Keratinocyte (primary cell): Measurements from ENCODE around the gene GLG1.

Experiments used
- EZH2 ChIP-seq: IDR thresholded peaks from one replicate; pipeline ENCODE4 v1.6.1; 2012; ENCODE audit warnings: inconsistent platforms, mild to moderate bottlenecking, low read length, moderate library complexity
- TF ChIP-seq, protein P1 (sequence below), 3 experiments: IDR thresholded peaks in 1 of 3; conservative IDR thresholded peaks in 1 of 3; optimal IDR thresholded peaks in 1 of 3; 2 replicates in 2 of 3; 3 replicates in 1 of 3; pipeline versions ENCODE3 to v1.5.1; 2011; ENCODE audit warnings: low read length in 3 of 3, mild to moderate bottlenecking in 3 of 3, moderate library complexity in 2 of 3, control low read depth in 1 of 3, inconsistent platforms in 1 of 3; ENCODE audit not compliant: insufficient read depth in 2 of 3; ENCODE audit errors: extremely low read depth in 1 of 3

DNA sequence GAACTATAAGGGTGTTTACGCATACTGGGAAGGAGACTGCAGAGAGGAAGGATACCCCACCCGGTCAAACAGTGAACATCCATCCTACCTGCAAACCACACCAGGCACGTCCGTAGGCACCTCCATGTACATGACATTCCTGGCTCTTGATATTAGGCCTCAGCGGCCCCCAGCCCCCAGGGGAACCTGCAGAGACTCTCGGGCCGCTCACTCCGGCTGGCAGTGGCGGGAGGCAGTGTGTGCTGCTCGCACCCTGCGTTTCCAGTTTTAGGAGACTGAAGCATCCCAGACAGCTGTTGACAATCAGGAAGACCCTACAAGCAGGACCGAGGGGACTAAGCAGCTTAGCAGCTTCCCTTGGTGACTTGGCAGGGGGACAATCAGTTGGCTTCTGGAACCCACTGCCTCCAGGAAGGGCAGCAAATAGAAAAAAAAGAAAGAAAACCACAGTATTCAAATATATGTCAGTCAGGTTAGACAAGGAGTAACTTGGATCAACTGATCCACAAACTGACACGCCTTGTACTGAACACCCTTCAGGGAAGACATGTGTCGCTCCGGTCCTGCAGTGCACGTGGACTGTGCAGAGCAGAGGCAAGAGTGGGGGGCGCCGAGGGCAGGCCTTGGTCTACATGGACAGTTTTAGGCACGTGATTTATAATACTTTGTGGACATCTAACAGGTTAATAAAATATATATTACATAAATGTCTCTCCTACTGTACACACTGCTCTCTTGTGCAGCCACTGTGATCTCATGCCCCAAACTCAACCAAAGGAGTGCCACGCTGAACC is 155.8 kb downstream of the GLG1 start:
- TF ChIP-seq, protein P1, sequence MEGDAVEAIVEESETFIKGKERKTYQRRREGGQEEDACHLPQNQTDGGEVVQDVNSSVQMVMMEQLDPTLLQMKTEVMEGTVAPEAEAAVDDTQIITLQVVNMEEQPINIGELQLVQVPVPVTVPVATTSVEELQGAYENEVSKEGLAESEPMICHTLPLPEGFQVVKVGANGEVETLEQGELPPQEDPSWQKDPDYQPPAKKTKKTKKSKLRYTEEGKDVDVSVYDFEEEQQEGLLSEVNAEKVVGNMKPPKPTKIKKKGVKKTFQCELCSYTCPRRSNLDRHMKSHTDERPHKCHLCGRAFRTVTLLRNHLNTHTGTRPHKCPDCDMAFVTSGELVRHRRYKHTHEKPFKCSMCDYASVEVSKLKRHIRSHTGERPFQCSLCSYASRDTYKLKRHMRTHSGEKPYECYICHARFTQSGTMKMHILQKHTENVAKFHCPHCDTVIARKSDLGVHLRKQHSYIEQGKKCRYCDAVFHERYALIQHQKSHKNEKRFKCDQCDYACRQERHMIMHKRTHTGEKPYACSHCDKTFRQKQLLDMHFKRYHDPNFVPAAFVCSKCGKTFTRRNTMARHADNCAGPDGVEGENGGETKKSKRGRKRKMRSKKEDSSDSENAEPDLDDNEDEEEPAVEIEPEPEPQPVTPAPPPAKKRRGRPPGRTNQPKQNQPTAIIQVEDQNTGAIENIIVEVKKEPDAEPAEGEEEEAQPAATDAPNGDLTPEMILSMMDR (optimal IDR thresholded peaks at IDR 0.05 in 1 of 3, IDR thresholded peaks at IDR 0.05 in 1 of 3, conservative IDR thresholded peaks at IDR 0.05 in 1 of 3; ENCODE audit: extremely low read depth in 1 of 3, insufficient read depth in 2 of 3, low read length in 3 of 3), result no peak
- no peak for TF ChIP-seq EZH2
